ENCODE measurements around the gene ZBP1. TPM values are rescaled to one million over a fixed set of nuclear protein-coding genes. Genes with fewer than 3 reads are reported as not detected.
A peak's percentile ranks its signal among the peaks of the same experiment; 100 is the strongest.

Gene ZBP1
- total RNA-seq, 3 donors from 2014 or later, result 1.8 to 12.8 (median 3.6) TPM

GRCh38 chr20:57594092-57594951 lies 25.9 kb downstream of the ZBP1 start:
- Histone ChIP-seq H3K4me3 (no peak overlapping the region), H3K9me3 (no peaks in the 10 kb centered on the region), H3K36me3 (ENCODE audit: low read depth) (no peaks in the 10 kb centered on the region), H3K4me1 (ENCODE audit: low read depth) (peaks cover 30% of the 10 kb centered on the region)
- TF ChIP-seq CTCF (IDR thresholded peaks at IDR 0.05), result peak; percentile 75
- intact Hi-C loops (cut with DNase I, micrococcal nuclease), result loop anchor here (2.0 to 10.0 kb wide), 3 partner anchors 80 to 610 kb away; no protein-coding TSS in a partner anchor
- ATAC-seq (peak; percentile 38), DNase-seq (peak; percentile 59 to 78 (median 74))

GRCh38 chr20:57593134-57593886 lies 26.9 kb downstream of the ZBP1 start:
- peak; percentile 43 for ATAC-seq
- intact Hi-C loops (cut with DNase I, micrococcal nuclease), result loop anchor here (10.0 kb wide), 2 partner anchors 219 to 611 kb away; no protein-coding TSS in a partner anchor
- no peaks in the 10 kb centered on the region for H3K9me3 ChIP-seq
- H3K4me1 ChIP-seq (ENCODE audit: low read depth), result peaks cover 33% of the 10 kb centered on the region
- H3K4me3 ChIP-seq, result no peak overlapping the region
- TF ChIP-seq CTCF (IDR thresholded peaks at IDR 0.05), result no peak
- H3K36me3 ChIP-seq (ENCODE audit: low read depth), result no peaks in the 10 kb centered on the region
- peak; percentile 77 to 86 (median 83) for DNase-seq

- no peak overlapping the region for H3K4me3 ChIP-seq
- ATAC-seq (no peak), DNase-seq (peak in 2 of 3 donors; percentile 48 to 51)
- intact Hi-C loops (cut with DNase I, micrococcal nuclease), result loop anchor here (1.0 to 10.0 kb wide), 3 partner anchors 78 to 612 kb away; no protein-coding TSS in a partner anchor
- H3K4me1 ChIP-seq (ENCODE audit: low read depth), result peaks cover 33% of the 10 kb centered on the region
- H3K9me3 ChIP-seq, result no peaks in the 10 kb centered on the region
- H3K36me3 ChIP-seq (ENCODE audit: low read depth), result no peaks in the 10 kb centered on the region
- TF ChIP-seq CTCF (IDR thresholded peaks at IDR 0.05), result no peak
These were observed 27.7 kb downstream of the ZBP1 start for GRCh38 chr20:57592263-57593092.

- no peaks in the 10 kb centered on the region for H3K9me3 ChIP-seq
- no peak overlapping the region for H3K4me3 ChIP-seq
- peaks cover 25% of the 10 kb centered on the region for H3K4me1 ChIP-seq (ENCODE audit: low read depth)
- H3K36me3 ChIP-seq (ENCODE audit: low read depth), result no peaks in the 10 kb centered on the region
- peak in 2 of 3 donors; percentile 29 to 41 for DNase-seq
- ATAC-seq, result no peak
- intact Hi-C loops (cut with DNase I, micrococcal nuclease), result loop anchor here (1.0 to 10.0 kb wide), 3 partner anchors 77 to 613 kb away; no protein-coding TSS in a partner anchor
- TF ChIP-seq CTCF (IDR thresholded peaks at IDR 0.05), result no peak
These were observed 28.7 kb downstream of the ZBP1 start for GRCh38 chr20:57591289-57592229.

All from mucosa of descending colon (tissue), 3 donors.